K562 (cell line): Measurements from ENCODE around the gene CYP2W1. TPM values are rescaled to one million over a fixed set of nuclear protein-coding genes. Genes with fewer than 3 reads are reported as not detected.

Source experiments
- CGGBP1 ChIP-seq: fragments of 250-450 bp; sonication (Bioruptor Pico); IDR thresholded peaks from 2 replicates; pipeline ENCODE4 v1.9.0; 2021; ENCODE audit warnings: mild to moderate bottlenecking
- DNMT1 ChIP-seq: fragments of 450-650 bp; IDR thresholded peaks from 2 replicates; pipeline ENCODE4 v1.6.1; 2016; ENCODE audit warnings: antibody characterized with exemption, mild to moderate bottlenecking
- E2F3 ChIP-seq: fragments of 250-450 bp; sonication (Bioruptor Pico); IDR thresholded peaks from 2 replicates; pipeline ENCODE4 v1.4.0; 2020; ENCODE audit warnings: mild to moderate bottlenecking
- MCM5 ChIP-seq: fragments of 450-650 bp; IDR thresholded peaks from 2 replicates; pipeline ENCODE4 v1.6.1; 2016; ENCODE audit warnings: low read depth
- U2AF2 ChIP-seq: fragments of 200-400 bp; formaldehyde crosslinking; optimal IDR thresholded peaks from 2 replicates; pipeline ENCODE3; 2017; ENCODE audit warnings: low read depth, mild to moderate bottlenecking, low read length
- polyA plus RNA-seq, 8 experiments: library from polyadenylated mRNA; depleted of rRNA in 4 of 8; stranded (reverse) in 5 of 8; unstranded in 3 of 8; fragments of >200 nt; fragmentation: Nextera tagmentation in 2 of 8; fragmentation: Illumina TruSeq in 1 of 8; extraction: Ambion mirVana in 2 of 8; extraction: Trizol in 1 of 8; gene quantifications; 2 replicates each; pipeline versions ENCODE4 v1.2.1 to v1.2.3, GENCODE V29; 2011 to 2014; ENCODE audit warnings: inconsistent platforms in 1 of 8, missing spikeins in 1 of 8
- total RNA-seq, 7 experiments: library from RNA; depleted of rRNA in 6 of 7; stranded (reverse); fragments of >200 nt in 6 of 7; fragmentation: Illumina TruSeq in 2 of 7; extraction: Trizol in 2 of 7; gene quantifications; 2 replicates each; pipeline versions ENCODE4 v1.2.1 to v1.2.3, GENCODE V29; 2011 to 2021; ENCODE audit warnings: low replicate concordance in 1 of 7
- TF ChIP-seq, protein P1 (sequence below): fragments of 250-450 bp; sonication (Bioruptor Pico); IDR thresholded peaks from 2 replicates; pipeline ENCODE4 v1.4.0; 2020
- TF ChIP-seq, protein P2 (sequence below): fragments of 450-650 bp; formaldehyde crosslinking; IDR thresholded peaks from 2 replicates; pipeline ENCODE4 v1.4.0; 2020; ENCODE audit warnings: mild to moderate bottlenecking

Gene CYP2W1
- total and polyA plus RNA-seq, 9 of the 15 experiments (the other 6 are each of a cell fraction or from before 2014, with no cell fraction given) = not detected

DNA sequence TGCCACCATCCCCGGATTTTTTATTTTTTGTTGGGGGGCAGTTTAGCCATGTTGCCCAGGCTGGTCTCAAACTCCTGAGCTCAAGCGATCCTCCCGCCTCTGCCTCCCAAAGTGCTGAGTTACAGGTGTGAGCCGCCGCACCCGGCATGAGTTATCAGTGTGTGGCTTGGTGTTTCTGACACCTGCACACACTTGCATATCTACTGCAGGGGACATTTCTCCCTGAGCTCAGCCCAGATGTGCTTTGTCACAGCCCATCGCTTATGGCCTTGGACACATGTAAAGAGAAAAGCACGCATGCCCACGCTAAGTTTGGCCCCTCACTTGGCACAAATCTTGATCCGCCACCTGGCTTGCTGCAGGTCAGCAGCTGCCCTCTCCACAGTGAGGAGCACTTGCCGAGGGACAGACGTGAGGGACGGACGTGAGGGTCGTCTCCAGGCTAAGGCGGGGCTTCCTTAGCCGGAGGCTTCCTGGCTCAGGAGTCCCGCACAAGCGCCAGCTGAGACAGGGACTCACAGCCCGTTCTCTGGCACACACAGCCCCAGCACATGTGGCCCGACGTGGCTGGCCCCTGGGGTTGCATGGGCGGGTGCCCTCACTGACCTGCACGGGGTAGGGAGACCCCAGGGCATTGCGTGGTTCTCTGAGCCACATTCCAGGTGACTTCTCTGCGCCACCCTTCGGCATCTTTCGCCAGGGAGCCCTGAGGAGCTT is 11.8 kb downstream of the CYP2W1 start (continued):
- TF ChIP-seq, protein P1, sequence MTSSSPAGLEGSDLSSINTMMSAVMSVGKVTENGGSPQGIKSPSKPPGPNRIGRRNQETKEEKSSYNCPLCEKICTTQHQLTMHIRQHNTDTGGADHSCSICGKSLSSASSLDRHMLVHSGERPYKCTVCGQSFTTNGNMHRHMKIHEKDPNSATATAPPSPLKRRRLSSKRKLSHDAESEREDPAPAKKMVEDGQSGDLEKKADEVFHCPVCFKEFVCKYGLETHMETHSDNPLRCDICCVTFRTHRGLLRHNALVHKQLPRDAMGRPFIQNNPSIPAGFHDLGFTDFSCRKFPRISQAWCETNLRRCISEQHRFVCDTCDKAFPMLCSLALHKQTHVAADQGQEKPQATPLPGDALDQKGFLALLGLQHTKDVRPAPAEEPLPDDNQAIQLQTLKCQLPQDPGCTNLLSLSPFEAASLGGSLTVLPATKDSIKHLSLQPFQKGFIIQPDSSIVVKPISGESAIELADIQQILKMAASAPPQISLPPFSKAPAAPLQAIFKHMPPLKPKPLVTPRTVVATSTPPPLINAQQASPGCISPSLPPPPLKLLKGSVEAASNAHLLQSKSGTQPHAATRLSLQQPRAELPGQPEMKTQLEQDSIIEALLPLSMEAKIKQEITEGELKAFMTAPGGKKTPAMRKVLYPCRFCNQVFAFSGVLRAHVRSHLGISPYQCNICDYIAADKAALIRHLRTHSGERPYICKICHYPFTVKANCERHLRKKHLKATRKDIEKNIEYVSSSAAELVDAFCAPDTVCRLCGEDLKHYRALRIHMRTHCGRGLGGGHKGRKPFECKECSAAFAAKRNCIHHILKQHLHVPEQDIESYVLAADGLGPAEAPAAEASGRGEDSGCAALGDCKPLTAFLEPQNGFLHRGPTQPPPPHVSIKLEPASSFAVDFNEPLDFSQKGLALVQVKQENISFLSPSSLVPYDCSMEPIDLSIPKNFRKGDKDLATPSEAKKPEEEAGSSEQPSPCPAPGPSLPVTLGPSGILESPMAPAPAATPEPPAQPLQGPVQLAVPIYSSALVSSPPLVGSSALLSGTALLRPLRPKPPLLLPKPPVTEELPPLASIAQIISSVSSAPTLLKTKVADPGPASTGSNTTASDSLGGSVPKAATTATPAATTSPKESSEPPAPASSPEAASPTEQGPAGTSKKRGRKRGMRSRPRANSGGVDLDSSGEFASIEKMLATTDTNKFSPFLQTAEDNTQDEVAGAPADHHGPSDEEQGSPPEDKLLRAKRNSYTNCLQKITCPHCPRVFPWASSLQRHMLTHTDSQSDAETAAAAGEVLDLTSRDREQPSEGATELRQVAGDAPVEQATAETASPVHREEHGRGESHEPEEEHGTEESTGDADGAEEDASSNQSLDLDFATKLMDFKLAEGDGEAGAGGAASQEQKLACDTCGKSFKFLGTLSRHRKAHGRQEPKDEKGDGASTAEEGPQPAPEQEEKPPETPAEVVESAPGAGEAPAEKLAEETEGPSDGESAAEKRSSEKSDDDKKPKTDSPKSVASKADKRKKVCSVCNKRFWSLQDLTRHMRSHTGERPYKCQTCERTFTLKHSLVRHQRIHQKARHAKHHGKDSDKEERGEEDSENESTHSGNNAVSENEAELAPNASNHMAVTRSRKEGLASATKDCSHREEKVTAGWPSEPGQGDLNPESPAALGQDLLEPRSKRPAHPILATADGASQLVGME (CRISPR knock-in tag) = no peak
- TF ChIP-seq MCM5 (no peak), CGGBP1 (no peak), DNMT1 (no peak), E2F3 (CRISPR knock-in tag) (no peak), U2AF2 (no peak)
- TF ChIP-seq, protein P2, sequence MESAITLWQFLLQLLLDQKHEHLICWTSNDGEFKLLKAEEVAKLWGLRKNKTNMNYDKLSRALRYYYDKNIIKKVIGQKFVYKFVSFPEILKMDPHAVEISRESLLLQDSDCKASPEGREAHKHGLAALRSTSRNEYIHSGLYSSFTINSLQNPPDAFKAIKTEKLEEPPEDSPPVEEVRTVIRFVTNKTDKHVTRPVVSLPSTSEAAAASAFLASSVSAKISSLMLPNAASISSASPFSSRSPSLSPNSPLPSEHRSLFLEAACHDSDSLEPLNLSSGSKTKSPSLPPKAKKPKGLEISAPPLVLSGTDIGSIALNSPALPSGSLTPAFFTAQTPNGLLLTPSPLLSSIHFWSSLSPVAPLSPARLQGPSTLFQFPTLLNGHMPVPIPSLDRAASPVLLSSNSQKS (CRISPR knock-in tag) = no peak
